PFSK-1 (cell line): ENCODE data around the gene CCDC88C.

ENCODE experiments used
- POLR2AphosphoS5 ChIP-seq: IDR thresholded peaks from 2 replicates; pipeline ENCODE4 v1.6.1; 2012; ENCODE audit warnings: low read depth, mild to moderate bottlenecking, control low read depth, low read length, moderate library complexity
- REST ChIP-seq, 2 experiments: IDR thresholded peaks; 2 replicates each; pipeline versions ENCODE4 v1.6.1 to v1.8.0; 2011 to 2012; ENCODE audit warnings: low read depth in 2 of 2, low read length in 2 of 2, control low read depth in 1 of 2, inconsistent platforms in 1 of 2, mild to moderate bottlenecking in 1 of 2, moderate library complexity in 1 of 2; ENCODE audit not compliant: insufficient read depth in 1 of 2
- TAF1 ChIP-seq: IDR thresholded peaks from 2 replicates; pipeline ENCODE4 v1.6.1; 2012; ENCODE audit warnings: low read length, control low read depth, borderline replicate concordance; ENCODE audit not compliant: insufficient read depth

- TF ChIP-seq REST (IDR thresholded peaks at IDR 0.05; ENCODE audit: insufficient read depth in 1 of 2, low read depth in 2 of 2, low read length in 2 of 2) (no peak), TAF1 (no peak), POLR2AphosphoS5 (no peak)
Measured at GRCh38 chr14:91291786-91292405, 125.7 kb downstream of the CCDC88C start.
